DMS53 treated with DMSO at 0.1 percent for 48 hours (cell line): Measurements from ENCODE around the gene BEND6.
"Not testable (repeated sequence)": the region's sequence is repeated elsewhere in the genome, so short reads cannot be mapped to it uniquely, and the experiment has no call there.

Source experiments
- DNase-seq: peaks from one replicate; lab custom pipeline; 2025; ENCODE audit not compliant: unreplicated experiment; lab: John Stamatoyannopoulos, UW

BEND6 gene

GRCh38 chr6:56977192-56977591 lies 22.3 kb downstream of the BEND6 start:
- no peak for DNase-seq

DNA sequence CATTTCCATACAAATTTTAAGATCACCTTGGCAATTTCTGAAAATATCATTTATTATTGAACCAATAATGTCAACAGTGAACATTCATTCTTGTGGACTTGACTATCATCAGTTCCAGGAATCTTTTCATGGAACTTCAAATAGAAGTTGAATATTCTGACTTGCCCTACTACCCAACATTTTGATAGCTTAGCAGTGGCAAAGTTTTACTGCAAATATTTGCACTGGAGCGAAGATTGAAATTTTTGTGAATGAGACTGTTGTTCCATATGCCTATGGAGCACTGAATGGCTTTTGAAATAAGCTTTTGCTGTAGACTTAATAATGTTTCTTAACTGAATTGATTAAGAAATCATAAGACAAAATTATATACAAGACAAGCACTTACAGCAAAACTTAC lies 23.6 kb downstream of the BEND6 start:
- no peak for DNase-seq

GRCh38 chr6:56984361-56984760 lies 29.5 kb downstream of the BEND6 start:
- DNase-seq = no peak

DNA sequence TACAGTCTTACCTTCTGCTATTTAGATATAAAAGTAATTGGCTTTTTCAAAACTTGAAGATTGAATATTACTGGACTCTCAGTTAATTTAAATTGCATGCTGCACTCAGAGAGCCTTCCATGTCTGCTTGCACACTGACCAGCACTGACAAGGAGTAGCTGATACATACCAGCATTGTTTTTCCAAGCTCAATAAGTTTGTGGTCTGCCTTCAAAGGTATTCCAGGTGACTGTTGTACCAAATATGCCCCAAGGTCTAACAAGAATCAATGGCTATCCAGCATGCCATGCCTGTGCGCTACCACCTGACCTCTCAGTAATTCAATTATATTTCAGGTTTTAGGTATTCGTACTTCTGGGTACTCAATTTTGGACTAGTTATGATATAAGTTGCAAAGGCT lies 30.0 kb downstream of the BEND6 start:
- no peak for DNase-seq

- no peak for DNase-seq
These were observed 31.7 kb downstream of the BEND6 start for GRCh38 chr6:56986611-56987010.

DNA sequence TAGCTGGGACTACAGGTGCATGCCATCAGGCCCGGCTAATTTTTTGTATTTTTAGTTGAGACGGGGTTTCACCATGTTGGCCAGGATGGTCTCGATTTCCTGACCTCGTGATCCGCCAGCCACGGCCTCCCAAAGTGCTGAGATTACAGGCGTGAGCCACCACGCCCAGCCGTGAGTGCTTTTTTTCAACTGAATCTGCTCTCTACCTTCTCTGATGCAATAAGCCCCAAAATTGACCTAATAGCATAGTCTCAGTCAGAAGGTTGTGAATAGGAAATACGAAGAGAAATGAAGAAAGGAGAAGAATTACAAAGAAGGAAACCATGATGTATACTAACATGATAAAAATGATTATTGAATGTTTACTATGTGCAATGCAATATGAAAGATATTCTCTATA lies 33.2 kb downstream of the BEND6 start:
- DNase-seq = no peak

- DNase-seq = no peak
These were observed 37.1 kb downstream of the BEND6 start for GRCh38 chr6:56992036-56992435.

GRCh38 chr6:56992703-56993102 lies 37.8 kb downstream of the BEND6 start:
- DNase-seq = no peak

DNA sequence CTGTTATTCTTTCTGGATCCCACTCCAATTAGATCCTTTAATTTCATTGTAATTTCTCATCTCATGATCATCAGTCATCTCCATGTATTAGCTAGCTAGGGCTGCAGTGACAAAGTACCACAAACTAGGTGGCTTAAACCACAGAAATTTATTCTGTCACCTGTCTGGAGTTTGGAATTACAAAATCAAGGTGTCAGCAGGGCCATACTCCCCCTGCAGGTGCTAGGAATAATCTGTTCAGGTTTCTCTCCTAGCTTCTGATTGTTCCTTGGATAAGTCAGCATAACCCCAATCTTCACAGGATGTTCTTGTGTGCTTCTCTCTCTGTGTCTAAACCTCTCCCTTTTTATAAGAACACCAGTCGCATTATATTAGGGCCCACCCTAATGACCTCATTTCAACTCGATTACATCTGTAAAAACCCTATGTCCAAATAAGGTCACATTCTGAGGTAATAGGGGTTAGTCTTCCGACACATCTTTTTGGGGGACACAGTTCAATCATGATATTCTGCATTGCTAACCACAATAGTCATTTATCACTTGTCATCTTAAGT lies 40.5 kb downstream of the BEND6 start:
- DNase-seq = no peak

GRCh38 chr6:56996401-56996800 lies 41.5 kb downstream of the BEND6 start:
- DNase-seq = no peak

GRCh38 chr6:56999049-56999448 lies 44.1 kb downstream of the BEND6 start:
- no peak for DNase-seq

DNA sequence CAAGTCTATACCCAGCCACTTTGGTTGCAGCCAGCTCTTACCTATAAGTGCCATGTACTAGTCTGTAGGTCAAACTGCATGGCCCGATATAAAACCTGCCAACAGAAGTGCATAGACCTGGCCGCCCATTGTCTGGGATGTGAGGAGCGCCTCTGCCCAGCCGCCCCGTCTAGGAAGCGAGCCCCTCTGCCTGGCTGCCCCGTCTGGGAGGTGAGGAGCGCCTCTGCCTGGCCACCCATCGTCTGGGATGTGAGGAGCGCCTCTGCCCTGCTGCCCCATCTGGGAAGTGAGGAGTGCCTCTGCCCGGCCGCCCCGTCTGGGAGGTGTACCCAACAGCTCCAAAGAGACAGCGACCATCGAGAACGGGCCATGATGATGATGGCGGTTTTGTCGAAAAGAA lies 44.8 kb downstream of the BEND6 start:
- DNase-seq = not testable (repeated sequence)

- no peak for DNase-seq
These were observed 47.3 kb downstream of the BEND6 start for GRCh38 chr6:57002197-57002596.

GRCh38 chr6:57004292-57004691 lies 49.4 kb downstream of the BEND6 start:
- DNase-seq = no peak

DNA sequence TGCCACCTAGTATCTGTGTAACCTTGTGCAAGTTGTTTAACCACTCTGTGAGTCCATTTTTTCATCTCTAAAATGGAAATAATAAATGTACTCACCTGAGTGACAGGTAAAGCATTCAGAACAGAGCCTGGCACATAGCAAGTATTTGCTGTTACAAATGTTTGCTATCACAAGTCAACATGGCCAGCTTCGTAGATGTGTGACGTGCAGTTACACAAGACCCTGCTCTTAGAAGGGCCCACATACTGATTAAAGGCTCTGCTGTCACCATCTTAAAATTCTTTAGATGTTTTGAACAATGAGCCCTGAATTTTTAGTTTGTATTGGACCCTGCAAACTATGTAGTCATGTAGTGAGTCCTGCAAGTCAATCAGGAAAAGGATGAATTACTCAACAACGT lies 51.2 kb downstream of the BEND6 start:
- no peak for DNase-seq

DNA sequence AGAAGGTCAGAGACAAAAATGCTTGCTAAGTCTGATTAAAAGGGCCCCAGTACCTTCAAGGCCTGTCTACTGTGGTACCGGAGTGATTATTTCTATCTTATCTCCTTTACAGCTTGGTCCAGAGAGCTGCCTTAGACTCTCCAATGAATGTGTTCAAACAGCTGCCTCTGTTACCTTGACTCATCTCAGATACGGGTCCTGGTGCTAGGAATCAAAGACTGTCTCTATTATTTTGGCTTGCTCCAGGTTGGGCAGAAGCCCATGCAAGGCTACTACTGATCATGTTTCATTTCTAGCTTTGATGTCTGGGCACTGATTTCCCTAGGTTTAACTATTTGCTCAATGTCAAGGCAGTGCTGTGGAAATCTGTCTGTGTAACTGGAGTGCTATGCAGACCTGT lies 53.2 kb downstream of the BEND6 start:
- not testable (repeated sequence) for DNase-seq

- no peak for DNase-seq
These were observed 58.6 kb downstream of the BEND6 start for GRCh38 chr6:57013521-57013926.

- no peak for DNase-seq
These were observed 62.2 kb downstream of the BEND6 start for GRCh38 chr6:57017069-57017468.

- no peak for DNase-seq
These were observed 62.9 kb downstream of the BEND6 start for GRCh38 chr6:57017841-57018240.

DNA sequence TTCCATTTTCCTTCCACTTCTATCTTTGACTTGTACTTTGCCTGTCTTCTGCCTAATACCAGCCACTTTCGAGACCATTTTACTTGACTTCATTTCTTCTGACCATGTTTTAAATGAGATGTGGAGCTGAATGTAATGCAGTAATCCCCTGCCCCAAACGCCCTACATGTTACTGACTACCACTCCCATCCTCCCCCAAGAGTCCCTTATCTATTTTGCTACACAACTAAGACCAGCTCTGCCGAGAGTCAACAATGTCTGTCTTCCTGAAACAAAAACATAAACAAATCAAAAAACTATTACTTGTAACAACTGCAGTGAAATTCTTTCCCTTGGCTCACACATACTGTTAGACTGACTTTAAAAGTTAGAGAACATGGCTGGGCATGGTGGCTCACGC lies 64.5 kb downstream of the BEND6 start:
- no peak for DNase-seq

DNA sequence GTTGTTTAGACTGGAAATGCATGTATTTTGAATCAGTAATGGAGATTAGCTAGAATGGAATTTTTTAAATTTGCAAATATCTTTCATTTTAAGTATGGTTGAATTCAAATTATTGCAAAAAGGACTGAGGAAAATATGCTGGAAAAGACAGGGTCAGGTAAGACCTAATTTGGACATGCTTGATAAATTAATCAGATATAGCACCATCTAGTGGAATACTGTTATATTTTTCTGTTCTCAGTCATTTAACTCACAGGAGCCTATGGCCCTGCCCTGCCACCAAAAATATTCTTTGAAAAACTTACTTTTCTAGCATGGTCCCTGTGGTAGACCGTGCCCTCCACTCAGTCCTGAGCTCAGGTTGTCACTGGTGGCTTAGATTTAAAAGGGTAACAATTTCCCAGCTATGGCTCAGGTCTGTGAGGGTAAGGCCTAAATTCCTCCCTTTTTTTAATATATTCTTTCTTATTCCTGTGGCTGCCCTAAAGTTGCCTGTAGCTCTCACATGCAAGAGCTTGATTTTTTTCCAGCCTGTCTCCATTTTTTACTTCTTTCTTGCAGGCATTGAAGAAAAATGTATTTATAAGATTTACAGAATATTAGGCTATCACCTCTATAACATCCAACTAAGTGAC lies 66.3 kb downstream of the BEND6 start:
- peak; percentile 67 for DNase-seq

- no peak for DNase-seq
These were observed 69.4 kb downstream of the BEND6 start for GRCh38 chr6:57024321-57024720.

GRCh38 chr6:57024775-57025174 lies 69.9 kb downstream of the BEND6 start:
- DNase-seq = no peak
